ENCODE data around the gene RAB40C.

DNA sequence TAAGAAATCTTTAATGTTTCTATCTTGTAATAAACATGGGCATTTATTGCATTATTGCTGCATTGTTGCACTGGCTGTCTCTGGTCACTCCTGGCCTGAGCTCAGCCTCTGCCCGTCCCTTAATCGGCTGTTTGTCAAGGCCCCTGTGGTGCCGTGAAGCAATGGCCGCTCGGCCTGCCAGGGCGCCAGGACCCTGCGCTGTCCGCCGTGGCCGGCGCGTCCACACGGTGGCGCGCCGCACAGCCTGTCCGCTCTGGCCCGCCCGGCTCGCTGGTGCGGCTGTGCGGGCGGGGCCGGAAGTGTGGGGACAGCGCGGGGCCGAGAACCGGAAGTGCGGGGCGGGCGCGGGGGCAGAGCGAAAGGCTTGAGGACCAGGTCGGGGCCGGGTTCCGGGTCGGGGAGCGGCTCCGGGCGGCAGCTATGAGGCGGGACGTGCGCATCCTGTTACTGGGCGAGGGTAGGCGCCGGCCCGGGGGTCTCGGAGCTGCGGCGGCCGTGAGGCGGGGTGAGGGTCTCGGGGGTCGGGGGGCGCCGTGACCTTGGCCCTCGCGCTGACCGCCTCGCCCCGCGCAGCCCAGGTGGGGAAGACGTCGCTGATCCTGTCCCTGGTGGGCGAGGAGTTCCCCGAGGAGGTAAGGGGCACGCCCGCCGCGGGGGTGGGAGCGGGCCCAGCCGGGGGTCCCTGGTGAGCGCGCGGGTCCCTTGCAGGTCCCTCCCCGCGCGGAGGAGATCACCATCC lies 78.1 kb downstream of the RAB40C start, which contains the start of gene RHOT2:
- TF ChIP-seq CTCF (IDR thresholded peaks at IDR 0.05) (peak in 3 of 4 experiments; percentile 95 to 99 (median 96)), POLR2A (IDR thresholded peaks at IDR 0.05) (peak; percentile 49 to 79), EP300 (IDR thresholded peaks at IDR 0.05) (no peak)
